T1000 (cell line): ENCODE data around the gene FREY1.

Experiments used
- DNase-seq: peaks from one replicate; lab custom pipeline; 2025; ENCODE audit warnings: mixed read lengths; lab: John Stamatoyannopoulos, UW

FREY1 gene

DNA sequence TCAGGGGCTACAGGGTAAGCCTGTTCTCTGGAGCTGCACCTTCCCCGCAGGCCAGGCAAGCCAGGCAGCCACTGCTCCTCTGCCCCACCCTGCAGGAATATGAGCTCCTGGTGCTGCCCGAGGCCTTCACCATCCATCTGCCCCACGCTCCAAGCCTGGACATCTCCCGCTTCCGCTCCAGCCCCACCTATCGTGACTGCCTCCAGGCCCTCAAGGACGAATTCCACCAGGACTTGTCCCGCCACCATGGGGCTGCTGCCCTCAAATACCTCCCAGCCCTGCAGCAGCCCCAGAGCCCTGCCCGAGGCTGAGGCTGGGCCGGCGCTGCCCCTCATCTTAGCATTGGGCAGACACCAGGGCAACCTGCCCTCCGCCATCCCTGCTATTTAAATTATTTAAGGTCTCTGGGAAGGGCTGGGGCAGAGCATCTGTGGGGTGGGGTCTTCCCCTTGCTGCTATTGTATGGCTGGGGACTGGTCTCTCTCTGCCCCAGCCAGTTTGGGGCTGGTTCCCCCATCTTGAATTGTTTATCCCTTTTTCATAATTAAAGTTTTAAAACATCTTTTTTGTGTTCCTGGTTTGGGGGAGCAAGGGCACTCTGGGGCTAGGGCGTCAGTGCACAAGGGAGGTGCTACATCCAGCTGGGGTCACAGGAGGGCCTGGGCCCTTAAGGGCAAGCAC, 21.6 kb upstream of the FREY1 start:
- no peak for DNase-seq

GRCh38 chr11:45927684-45928413, 20.8 kb upstream of the FREY1 start:
- DNase-seq, result no peak

DNA sequence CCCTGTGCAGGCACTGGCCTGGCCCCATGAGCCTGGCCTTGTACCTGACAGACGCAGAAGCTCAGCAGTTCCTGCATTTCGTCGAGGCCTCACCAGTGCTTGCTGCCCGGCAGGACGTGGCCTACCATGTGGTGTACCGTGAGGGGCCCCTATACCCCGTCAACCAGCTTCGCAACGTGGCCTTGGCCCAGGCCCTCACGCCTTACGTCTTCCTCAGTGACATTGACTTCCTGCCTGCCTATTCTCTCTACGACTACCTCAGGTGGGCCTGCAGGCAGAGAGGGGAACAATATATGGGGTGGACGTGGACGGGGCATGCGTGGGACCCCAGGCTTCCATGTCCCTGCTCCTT, 20.2 kb upstream of the FREY1 start:
- no peak for DNase-seq

GRCh38 chr11:45926536-45927331, 19.7 kb upstream of the FREY1 start:
- DNase-seq, result no peak

DNA sequence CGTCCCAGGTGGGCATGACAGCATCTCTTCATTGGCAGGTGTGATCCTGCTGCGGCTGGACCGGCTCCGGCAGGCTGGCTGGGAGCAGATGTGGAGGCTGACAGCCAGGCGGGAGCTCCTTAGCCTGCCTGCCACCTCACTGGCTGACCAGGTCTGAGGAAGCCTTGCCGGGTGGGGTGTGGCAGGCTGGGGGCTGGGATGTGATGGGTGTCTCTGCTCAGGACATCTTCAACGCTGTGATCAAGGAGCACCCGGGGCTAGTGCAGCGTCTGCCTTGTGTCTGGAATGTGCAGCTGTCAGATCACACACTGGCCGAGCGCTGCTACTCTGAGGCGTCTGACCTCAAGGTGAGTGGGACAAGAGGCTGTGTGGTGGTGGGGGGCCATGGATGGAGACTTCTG, 18.9 kb upstream of the FREY1 start:
- DNase-seq, result no peak

GRCh38 chr11:45925550-45925949, 18.5 kb upstream of the FREY1 start:
- DNase-seq, result no peak

- no peak for DNase-seq
Measured at GRCh38 chr11:45924927-45925326, 17.9 kb upstream of the FREY1 start.

DNA sequence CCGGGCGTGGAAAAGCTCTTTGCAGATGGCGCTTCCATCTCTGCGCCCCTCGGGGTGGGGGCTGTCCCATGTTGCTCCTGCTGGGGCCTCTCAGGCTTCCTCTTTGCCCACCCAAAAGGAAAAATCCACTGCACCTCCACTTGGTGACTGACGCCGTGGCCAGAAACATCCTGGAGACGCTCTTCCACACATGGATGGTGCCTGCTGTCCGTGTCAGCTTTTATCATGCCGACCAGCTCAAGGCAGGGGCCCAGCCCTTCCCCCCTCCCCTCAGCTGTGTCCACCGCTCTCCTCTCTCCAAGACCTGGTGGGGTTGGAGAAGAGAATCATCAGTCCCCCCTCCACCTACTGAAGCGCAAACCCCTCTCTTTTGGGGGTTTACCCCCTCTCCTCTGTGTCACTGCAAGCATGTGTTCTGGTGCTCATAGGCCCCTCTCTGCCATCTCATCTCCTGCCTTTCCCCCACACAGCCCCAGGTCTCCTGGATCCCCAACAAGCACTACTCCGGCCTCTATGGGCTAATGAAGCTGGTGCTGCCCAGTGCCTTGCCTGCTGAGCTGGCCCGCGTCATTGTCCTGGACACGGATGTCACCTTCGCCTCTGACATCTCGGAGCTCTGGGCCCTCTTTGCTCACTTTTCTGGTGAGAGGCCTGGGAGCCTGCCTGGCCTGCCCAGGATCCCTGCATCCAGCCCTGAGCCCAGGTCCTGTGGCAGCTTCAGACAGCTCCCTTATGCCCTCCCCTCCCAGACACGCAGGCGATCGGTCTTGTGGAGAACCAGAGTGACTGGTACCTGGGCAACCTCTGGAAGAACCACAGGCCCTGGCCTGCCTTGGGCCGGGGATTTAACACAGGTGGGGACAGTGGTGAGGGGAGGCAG, 17.2 kb upstream of the FREY1 start:
- DNase-seq, result no peak

DNA sequence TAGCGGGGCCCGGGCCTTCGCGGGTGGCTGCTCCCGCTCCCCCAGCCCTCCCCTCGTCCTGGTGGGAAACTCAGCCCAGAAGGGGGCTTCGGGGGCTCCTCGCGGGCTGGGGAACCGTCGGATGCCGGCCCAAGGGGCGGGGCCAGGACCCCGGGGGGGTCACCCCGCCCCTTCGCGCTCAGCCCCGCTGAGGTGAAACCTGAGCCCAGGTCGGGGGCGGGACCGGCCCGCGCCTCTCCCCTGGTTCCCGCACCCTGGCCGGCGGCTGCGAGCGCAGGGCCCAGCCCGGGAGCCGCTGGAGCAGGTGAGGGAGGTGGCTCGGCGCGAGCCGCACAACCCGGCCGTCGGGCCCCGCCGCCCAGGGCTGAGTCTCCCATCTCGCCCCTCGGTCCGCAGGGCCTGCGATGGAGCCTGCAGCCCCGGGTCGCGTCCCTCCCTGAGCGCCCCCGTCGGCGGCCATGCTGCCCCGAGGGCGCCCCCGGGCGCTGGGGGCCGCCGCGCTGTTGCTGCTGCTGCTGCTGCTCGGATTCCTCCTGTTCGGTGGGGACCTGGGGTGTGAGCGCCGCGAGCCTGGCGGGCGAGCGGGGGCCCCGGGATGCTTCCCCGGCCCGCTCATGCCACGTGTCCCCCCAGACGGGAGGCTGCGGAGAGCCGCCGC, 15.5 kb upstream of the FREY1 start, which contains the start of gene LARGE2:
TSS of gene LARGE2 (plus strand) at position 232 of the 658 bp plus-strand sequence. CDS start at position 459, 227 bp downstream.
- DNase-seq, result no peak

DNA sequence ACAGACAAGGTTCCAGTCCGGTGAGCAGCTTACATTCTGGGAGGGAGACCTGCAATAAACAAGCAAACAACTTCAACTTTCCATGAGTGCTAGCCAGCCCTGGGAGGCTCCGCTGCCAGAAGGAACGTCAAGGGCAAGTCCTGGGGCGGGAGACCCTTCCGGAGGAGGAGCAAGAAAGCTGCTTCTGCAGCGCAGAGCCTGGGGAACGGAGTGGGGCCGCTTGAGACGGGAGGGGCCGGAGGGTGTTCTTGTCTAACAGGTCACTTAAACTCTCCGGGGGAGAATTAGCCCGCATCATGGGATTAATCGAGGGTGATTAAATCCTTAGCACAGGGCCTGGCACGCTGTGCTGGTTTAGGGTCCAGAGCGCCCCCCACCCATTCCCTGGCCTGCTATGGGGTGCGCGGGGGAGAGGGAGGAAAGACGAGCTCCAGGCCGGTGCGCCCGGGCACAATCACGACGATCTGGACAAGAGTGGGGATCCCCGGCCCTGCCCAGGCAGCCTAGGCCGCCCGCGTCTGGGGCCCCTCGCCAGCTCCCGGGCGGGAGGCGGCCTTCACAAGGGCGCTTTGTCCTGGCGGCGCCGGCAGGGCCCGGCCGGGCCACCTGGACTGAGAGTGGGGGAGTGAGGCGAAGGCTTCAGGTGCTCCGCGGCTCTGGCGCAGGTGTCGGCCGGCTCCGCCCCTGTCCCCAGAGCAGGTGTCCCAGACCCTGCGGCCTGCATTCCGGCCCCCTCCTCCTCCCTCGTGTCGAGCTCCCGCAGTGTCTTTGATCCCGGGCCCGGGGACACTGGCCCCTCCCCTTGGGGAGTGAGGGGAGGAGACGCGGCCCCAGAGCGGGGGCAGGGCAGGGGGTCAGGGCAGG, 14.7 kb upstream of the FREY1 start:
- no peak for DNase-seq

GRCh38 chr11:45920531-45921477, 13.7 kb upstream of the FREY1 start:
- DNase-seq, result no peak

- DNase-seq, result no peak
Measured at GRCh38 chr11:45919806-45920530, 12.9 kb upstream of the FREY1 start.

DNA sequence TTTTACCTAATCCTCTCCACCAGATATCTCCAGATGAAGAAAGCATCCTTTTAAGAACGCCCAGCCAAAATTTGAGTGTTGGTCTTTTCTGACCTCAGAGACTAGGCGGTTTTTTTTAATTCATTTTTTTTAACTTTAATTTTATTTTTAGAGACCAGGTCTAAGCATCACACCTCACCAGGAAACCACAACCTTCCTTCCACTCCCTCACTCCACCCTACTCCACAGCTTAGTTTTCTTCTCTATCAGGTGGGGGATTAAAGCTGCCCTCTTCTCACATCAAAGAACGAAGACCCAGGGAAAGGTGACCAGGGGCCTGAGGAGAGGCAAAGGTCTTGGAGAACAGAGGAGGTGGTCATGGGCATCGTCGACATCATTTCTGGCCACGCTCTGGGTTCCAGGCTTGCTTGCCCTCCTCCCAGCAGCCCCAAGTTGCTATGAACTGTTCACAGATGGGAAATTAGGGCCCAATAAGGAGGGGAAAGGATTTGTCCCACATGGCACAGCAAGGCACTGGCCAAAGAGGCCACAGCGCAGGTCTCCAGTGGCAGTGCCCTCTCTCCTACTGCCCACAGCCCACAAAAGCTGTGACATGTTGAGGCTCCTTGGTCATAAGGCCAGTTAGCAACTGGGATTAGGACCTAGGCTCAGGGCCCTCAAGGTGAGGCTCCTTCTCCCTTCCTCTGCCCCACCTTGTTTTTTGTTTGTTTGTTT, 12.0 kb upstream of the FREY1 start:
- DNase-seq, result no peak

GRCh38 chr11:45918331-45918941, 11.4 kb upstream of the FREY1 start:
- peak; percentile 23 for DNase-seq

- peak; percentile 93 for DNase-seq
Measured at GRCh38 chr11:45917623-45918330, 10.7 kb upstream of the FREY1 start, which contains the start of gene PEX16. Gene PEX16 (minus strand): TSS chr11:45917877. CDS start chr11:45917811, 66 bp downstream.

DNA sequence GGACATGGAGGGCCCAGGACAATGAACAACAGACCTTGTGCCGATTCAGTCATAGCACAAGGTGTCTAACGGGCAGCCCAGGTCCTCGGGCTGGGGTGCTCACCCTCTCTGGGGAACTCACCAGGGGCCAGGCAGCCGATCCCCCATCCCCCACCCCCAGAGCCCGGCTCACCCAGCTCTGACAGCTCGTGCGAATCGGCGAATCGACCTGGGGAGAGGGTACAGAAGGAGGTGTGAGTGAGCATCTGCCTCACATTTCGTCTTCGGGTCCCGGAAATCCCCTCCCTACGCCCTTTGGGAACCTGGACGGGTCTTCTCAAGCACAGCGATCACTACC, 10.2 kb upstream of the FREY1 start:
- no peak for DNase-seq

- DNase-seq, result no peak
Measured at GRCh38 chr11:45915446-45915845, 8.4 kb upstream of the FREY1 start.
